ENCODE measurements around the gene GOLGA6A.

GOLGA6A gene

GRCh38 chr15:74036271-74037170 lies 45.8 kb downstream of the GOLGA6A start:
- DNase-seq (ENCODE audit: low read depth in 3 of 3): no peak

DNA sequence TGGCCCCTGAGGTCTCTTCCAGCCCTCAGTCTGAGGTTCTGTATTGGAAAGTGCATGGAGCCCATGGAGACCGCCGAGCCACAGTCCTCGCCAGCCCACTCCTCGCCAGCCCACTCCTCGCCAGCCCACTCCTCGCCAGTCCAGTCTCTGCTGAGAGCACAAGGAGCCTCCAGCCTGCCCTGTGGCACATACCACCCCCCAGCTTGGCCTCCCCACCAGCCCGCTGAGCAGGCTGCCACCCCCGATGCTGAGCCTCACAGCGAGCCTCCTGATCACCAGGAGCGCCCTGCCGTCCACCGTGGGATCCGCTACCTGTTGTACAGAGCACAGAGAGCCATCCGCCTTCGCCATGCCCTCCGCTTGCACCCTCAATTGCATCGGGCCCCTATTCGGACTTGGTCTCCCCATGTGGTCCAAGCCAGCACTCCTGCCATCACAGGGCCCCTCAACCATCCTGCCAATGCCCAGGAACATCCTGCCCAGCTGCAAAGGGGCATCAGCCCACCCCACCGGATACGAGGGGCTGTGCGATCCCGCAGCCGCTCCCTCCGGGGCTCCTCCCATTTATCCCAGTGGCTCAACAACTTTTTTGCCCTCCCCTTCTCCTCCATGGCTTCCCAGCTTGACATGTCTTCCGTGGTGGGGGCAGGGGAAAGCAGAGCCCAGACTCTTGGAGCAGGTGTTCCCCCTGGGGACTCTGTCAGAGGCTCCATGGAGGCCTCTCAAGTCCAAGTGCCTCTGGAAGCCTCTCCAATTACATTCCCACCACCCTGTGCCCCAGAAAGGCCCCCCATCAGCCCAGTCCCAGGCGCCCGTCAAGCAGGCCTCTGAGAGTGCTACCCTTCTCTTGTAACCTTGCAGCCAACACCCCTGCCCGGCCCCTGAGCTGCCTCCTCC lies 47.0 kb downstream of the GOLGA6A start:
- no peak for DNase-seq (ENCODE audit: low read depth in 3 of 3)

DNA sequence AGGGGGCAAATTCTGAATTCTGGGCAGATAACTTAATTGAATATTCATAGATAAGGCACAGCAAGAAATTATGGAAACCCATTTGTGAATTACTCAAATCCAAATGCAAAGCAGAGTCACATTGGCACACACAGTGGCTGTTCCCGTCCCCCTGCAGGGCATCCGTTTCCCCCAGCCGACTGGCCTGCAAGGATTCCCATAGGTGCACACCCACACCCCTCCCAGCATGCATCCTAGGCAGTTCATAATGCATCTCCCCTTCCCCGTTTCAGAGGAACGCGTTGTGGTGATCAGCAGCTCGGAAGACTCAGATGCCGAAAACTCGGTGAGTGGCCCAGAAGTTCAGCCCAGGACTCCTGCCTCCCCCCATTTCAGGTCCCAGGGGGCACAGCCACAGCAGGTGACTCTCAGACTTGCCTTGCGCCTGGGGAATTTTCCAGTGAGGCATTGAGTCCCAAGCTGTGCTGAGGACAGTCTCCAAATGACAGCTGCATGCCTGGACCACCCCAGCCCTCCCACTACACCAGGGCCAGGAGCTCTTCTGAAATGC lies 48.1 kb downstream of the GOLGA6A start:
- no peak for DNase-seq (ENCODE audit: low read depth in 3 of 3)

- no peak for DNase-seq (ENCODE audit: low read depth in 3 of 3)
Measured at GRCh38 chr15:74032606-74033561, 49.5 kb downstream of the GOLGA6A start.

DNA sequence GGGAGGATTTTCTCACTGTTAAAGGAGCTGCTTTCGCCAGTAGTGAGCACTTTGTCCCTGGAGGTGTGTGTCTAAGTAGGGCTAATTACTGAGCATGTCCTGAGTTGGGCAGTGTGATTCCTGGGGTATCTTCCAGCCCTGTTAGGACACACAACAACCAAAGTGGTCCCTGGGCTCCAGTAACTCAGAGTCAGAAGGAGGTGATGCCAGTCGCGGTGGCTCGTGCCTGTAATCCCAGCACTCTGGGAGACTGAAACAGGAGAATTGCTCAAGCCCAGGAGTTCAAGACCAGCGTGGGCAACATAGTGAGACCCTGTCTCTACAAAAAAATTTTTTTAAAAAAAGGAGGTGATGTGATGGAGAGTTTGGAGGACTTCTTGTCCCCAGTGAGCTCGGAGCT lies 50.3 kb downstream of the GOLGA6A start:
- no peak for DNase-seq (ENCODE audit: low read depth in 3 of 3)

DNA sequence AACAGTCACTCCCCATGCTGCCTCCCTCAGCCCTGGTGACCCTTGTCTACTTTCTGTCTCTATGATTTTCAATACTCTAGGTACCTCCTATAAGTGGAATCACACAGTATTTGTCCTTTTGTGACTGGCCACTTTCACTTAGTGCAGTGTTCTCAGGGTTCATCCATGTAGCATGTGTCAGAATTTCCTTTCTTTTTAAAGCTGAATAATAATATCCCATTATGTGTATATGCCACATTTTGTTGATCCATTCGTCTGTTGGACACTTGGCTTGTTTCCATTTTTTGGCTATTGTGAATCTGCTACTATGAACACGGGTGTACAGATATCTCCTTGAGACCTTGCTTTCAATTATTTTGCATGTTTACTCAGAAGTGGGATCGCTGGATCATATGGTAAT lies 53.7 kb downstream of the GOLGA6A start:
- no peak for DNase-seq (ENCODE audit: low read depth in 3 of 3)

- DNase-seq (ENCODE audit: low read depth in 3 of 3): no peak
Measured at GRCh38 chr15:74027688-74028087, 54.7 kb downstream of the GOLGA6A start.

GRCh38 chr15:74025436-74025835 lies 56.9 kb downstream of the GOLGA6A start:
- no peak for DNase-seq (ENCODE audit: low read depth in 3 of 3)

DNA sequence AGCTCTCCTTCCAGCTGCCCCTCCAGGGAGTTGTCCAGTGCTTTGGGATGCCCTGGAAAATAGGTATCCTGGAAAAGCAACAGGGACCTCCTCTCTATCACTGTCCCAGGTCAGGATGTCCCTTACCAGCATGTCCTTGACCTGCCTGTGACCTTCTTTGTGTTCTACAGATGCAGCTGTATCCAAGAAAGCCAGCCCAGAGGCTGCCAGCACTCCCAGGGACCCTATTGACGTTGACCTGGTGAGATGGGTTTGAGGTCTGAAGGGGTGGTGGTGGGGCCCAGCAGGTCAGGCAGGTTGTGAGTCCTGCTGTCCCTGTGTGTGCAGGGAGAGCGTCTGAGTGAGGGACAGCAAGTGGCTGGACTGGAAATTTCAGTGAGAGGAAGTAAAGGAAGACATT lies 57.7 kb downstream of the GOLGA6A start:
- DNase-seq (ENCODE audit: low read depth in 3 of 3): no peak

- DNase-seq (ENCODE audit: low read depth in 3 of 3): no peak
Measured at GRCh38 chr15:74022706-74023470, 59.5 kb downstream of the GOLGA6A start.
